H1 (cell line): ENCODE measurements around the gene P3R3URF. TPM values are rescaled to one million over a fixed set of nuclear protein-coding genes. Genes with fewer than 3 reads are reported as not detected.
A peak's percentile ranks its signal among the peaks of the same experiment; 100 is the strongest.

Source experiments
- CTCF ChIA-PET: fragments of 300-600 bp; sonication (Branson Sonifier 250); formaldehyde crosslinking; loops from one replicate; lab custom pipeline; 2021; ENCODE audit not compliant: partially characterized antibody; lab: Charles Lee
- POLR2A ChIA-PET: fragments of 300-600 bp; sonication (Branson Sonifier 250); formaldehyde crosslinking; loops from one replicate; lab custom pipeline; 2021; ENCODE audit warnings: inconsistent platforms; ENCODE audit not compliant: partially characterized antibody; lab: Charles Lee
- DNase-seq, 2 experiments: peaks; one replicate each; pipeline versions ENCODE4 v3.0.0 to v3.0.0-alpha.2; 2010 to 2022; ENCODE audit warnings: low spot score in 2 of 2, low read depth in 1 of 2, mixed read lengths in 1 of 2
- FAIRE-seq: peaks from 2 replicates; lab custom pipeline; 2011; peaks lifted over from hg19 to GRCh38; lab: Jason Lieb, UNC
- H2AFZ ChIP-seq: 2 replicates; pipeline ENCODE4 v1.8.1; 2012; ENCODE audit warnings: low read length, inconsistent platforms
- H2AK5ac ChIP-seq: 2 replicates; pipeline ENCODE4 v1.6.1; 2013; ENCODE audit warnings: low read depth, low read length
- H2BK120ac ChIP-seq: replicated peaks from 2 replicates; pipeline ENCODE3; 2013; ENCODE audit warnings: low read depth, low read length, inconsistent platforms
- H2BK12ac ChIP-seq: 2 replicates; pipeline ENCODE4 v1.6.1; 2013; ENCODE audit warnings: low read depth, low read length
- H2BK15ac ChIP-seq: 2 replicates; pipeline ENCODE4 v1.6.1; 2013; ENCODE audit warnings: low read length
- H2BK20ac ChIP-seq: 2 replicates; pipeline ENCODE4 v1.6.1; 2013; ENCODE audit warnings: low read length
- H2BK5ac ChIP-seq: 2 replicates; pipeline ENCODE4 v1.6.1; 2013; ENCODE audit warnings: low read depth, low read length
- H3K14ac ChIP-seq: 2 replicates; pipeline ENCODE4 v1.6.1; 2013; ENCODE audit warnings: inconsistent platforms; ENCODE audit not compliant: insufficient read length
- H3K18ac ChIP-seq: 2 replicates; pipeline ENCODE4 v1.6.1; 2013; ENCODE audit warnings: low read length; ENCODE audit errors: extremely low read depth
- H3K23ac ChIP-seq: 2 replicates; pipeline ENCODE4 v1.6.1; 2013; ENCODE audit warnings: inconsistent platforms; ENCODE audit not compliant: insufficient read length
- H3K23me2 ChIP-seq: 2 replicates; pipeline ENCODE4 v1.6.1; 2013; ENCODE audit warnings: low read depth, low read length
- H3K27ac ChIP-seq: 2 replicates; pipeline ENCODE4 v1.6.1; 2011; ENCODE audit warnings: low read depth, low read length, inconsistent platforms
- H3K27me3 ChIP-seq, 4 experiments: replicated peaks in 1 of 4; 1 replicate in 1 of 4; 2 replicates in 3 of 4; pipeline versions ENCODE4 v1.6.1 to v1.8.1; 2011 to 2013; ENCODE audit warnings: low read length in 3 of 4, mild to moderate bottlenecking in 3 of 4, inconsistent platforms in 2 of 4, mixed read lengths in 2 of 4, moderate library complexity in 1 of 4; ENCODE audit not compliant: control insufficient read depth in 3 of 4, insufficient read depth in 3 of 4; ENCODE audit errors: extremely low read depth in 1 of 4
- H3K36me3 ChIP-seq, 4 experiments: 2 replicates each; pipeline versions ENCODE4 v1.6.1 to v1.8.1; 2011 to 2013; ENCODE audit warnings: mild to moderate bottlenecking in 4 of 4, low read length in 3 of 4, moderate library complexity in 2 of 4, control low read depth in 1 of 4, inconsistent platforms in 1 of 4; ENCODE audit not compliant: insufficient read depth in 4 of 4, control insufficient read depth in 2 of 4
- H3K4ac ChIP-seq: replicated peaks from 2 replicates; pipeline ENCODE3; 2013; ENCODE audit warnings: low read length, low read depth, mixed read lengths, inconsistent platforms; ENCODE audit not compliant: insufficient read length
- H3K4me1 ChIP-seq, 4 experiments: replicated peaks in 1 of 4; 1 replicate in 1 of 4; 2 replicates in 3 of 4; pipeline versions ENCODE4 v1.6.1 to v1.8.1; 2011 to 2013; ENCODE audit warnings: low read length in 3 of 4, inconsistent platforms in 2 of 4, mixed read lengths in 1 of 4; ENCODE audit not compliant: insufficient read depth in 4 of 4, control insufficient read depth in 3 of 4
- H3K4me2 ChIP-seq, 2 experiments: 2 replicates each; pipeline versions ENCODE4 v1.6.1 to v1.8.1; 2011 to 2013; ENCODE audit warnings: low read depth in 2 of 2, low read length in 2 of 2, control low read depth in 1 of 2, inconsistent platforms in 1 of 2, mild to moderate bottlenecking in 1 of 2; ENCODE audit not compliant: insufficient read depth in 1 of 2
- H3K4me3 ChIP-seq, 4 experiments: fragments of 200-600, 300-600 bp in 1 of 4; sonication (generic), shearing (Covaris generic), sonication (Bioruptor Twin) in 1 of 4; 2 replicates each; pipeline versions ENCODE4 v1.5.1 to v1.8.1; 2011 to 2016; ENCODE audit warnings: low read length in 4 of 4, low read depth in 3 of 4, control low read depth in 2 of 4, inconsistent platforms in 2 of 4, mild to moderate bottlenecking in 2 of 4, mixed read lengths in 1 of 4, moderate library complexity in 1 of 4; ENCODE audit not compliant: insufficient read depth in 2 of 4; ENCODE audit errors: extremely low read depth in 1 of 4
- H3K56ac ChIP-seq: replicated peaks from 2 replicates; pipeline ENCODE3; 2013; ENCODE audit warnings: low read depth, mild to moderate bottlenecking, mixed read lengths, low read length, inconsistent platforms; ENCODE audit not compliant: insufficient read length
- H3K79me1 ChIP-seq: 2 replicates; pipeline ENCODE4 v1.6.1; 2013; ENCODE audit warnings: low read depth, low read length, control low read depth
- H3K79me2 ChIP-seq, 2 experiments: 2 replicates each; pipeline versions ENCODE4 v1.6.1 to v1.8.1; 2012 to 2013; ENCODE audit warnings: low read length in 2 of 2, mild to moderate bottlenecking in 2 of 2, inconsistent platforms in 1 of 2; ENCODE audit not compliant: insufficient read depth in 2 of 2, control insufficient read depth in 1 of 2
- H3K9ac ChIP-seq, 4 experiments: replicated peaks in 1 of 4; 1 replicate in 1 of 4; 2 replicates in 3 of 4; pipeline versions ENCODE4 v1.6.1 to v1.8.1; 2011 to 2013; ENCODE audit warnings: low read depth in 3 of 4, low read length in 3 of 4, control low read depth in 2 of 4, mild to moderate bottlenecking in 2 of 4, moderate library complexity in 2 of 4, inconsistent platforms in 1 of 4; ENCODE audit errors: extremely low read depth in 1 of 4
- H3K9me3 ChIP-seq, 2 experiments: 2 replicates each; pipeline versions ENCODE4 v1.6.1 to v1.8.1; 2012 to 2013; ENCODE audit warnings: mild to moderate bottlenecking in 2 of 2, moderate library complexity in 2 of 2, control low read depth in 1 of 2, inconsistent platforms in 1 of 2, low read depth in 1 of 2, low read length in 1 of 2, mixed read lengths in 1 of 2; ENCODE audit not compliant: insufficient read depth in 2 of 2
- H4K20me1 ChIP-seq, 2 experiments: replicated peaks in 1 of 2; 2 replicates each; pipeline versions ENCODE3 to v1.8.1; 2011 to 2013; ENCODE audit warnings: inconsistent platforms in 2 of 2, low read length in 2 of 2, mild to moderate bottlenecking in 1 of 2; ENCODE audit not compliant: insufficient read depth in 2 of 2, control insufficient read depth in 1 of 2
- H4K5ac ChIP-seq: 2 replicates; pipeline ENCODE4 v1.6.1; 2013; ENCODE audit warnings: low read length, low read depth, mixed read lengths, inconsistent platforms; ENCODE audit not compliant: insufficient read length
- H4K8ac ChIP-seq: 2 replicates; pipeline ENCODE4 v1.8.0; 2013; ENCODE audit warnings: mild to moderate bottlenecking, moderate library complexity, low read length, inconsistent platforms; ENCODE audit not compliant: insufficient read depth; ENCODE audit errors: extremely low read depth
- H4K91ac ChIP-seq: replicated peaks from 2 replicates; pipeline ENCODE3; 2013; ENCODE audit warnings: low read length, mixed read lengths, inconsistent platforms; ENCODE audit not compliant: insufficient read length
- ATF3 ChIP-seq: IDR thresholded peaks from 2 replicates; pipeline ENCODE4 v1.6.1; 2011; ENCODE audit warnings: low read depth, mild to moderate bottlenecking, low read length; ENCODE audit not compliant: insufficient read depth
- POLR2AphosphoS5 ChIP-seq: IDR thresholded peaks from 2 replicates; pipeline ENCODE4 v1.6.1; 2011; ENCODE audit warnings: low read depth, low read length
- WGBS, 2 experiments: shearing (Covaris generic) in 1 of 2; methylation state at CpG; one replicate each; pipeline versions ENCODE4 v1.1.6 to v1.1.7; 2013 to 2015; ENCODE audit warnings: low lambda C conversion rate in 2 of 2, mixed read lengths in 2 of 2, inconsistent platforms in 1 of 2, low coverage in 1 of 2, missing lambda C conversion rate in 1 of 2; ENCODE audit not compliant: insufficient replicate concordance in 2 of 2, insufficient coverage in 1 of 2, insufficient read length in 1 of 2; ENCODE audit errors: extremely low coverage in 1 of 2, missing lambda C conversion rate in 1 of 2; 5-methylcytosine and 5-hydroxymethylcytosine counted together
- polyA plus RNA-seq, 7 experiments: library from polyadenylated mRNA; depleted of rRNA in 3 of 7; stranded (reverse) in 5 of 7; unstranded in 2 of 7; fragments of >200 nt in 5 of 7; fragments of 200-250 nt in 2 of 7; gene quantifications; 1 replicate in 5 of 7; 2 replicates in 1 of 7; 4 replicates in 1 of 7; pipeline versions ENCODE4 v1.2.1 to v1.2.3, GENCODE V29; 2011 to 2013; ENCODE audit warnings: missing spikeins in 2 of 7, mixed read lengths in 2 of 7
- total RNA-seq: library from RNA; stranded (reverse); fragmentation: NEBNext Ultra II Directional; extraction: Animal tissue kit (Norgen Biotek cat#: 25700); gene quantifications from 2 replicates; pipeline ENCODE4 v1.2.1, GENCODE V29; 2021

The P3R3URF gene
- total and polyA plus RNA-seq, 2 of the 8 experiments (the other 6 are each of a cell fraction or from before 2014, with no cell fraction given) = not detected

GRCh38 chr1:46134660-46135331 lies 41.5 kb downstream of the P3R3URF start:
- Histone ChIP-seq H3K56ac (no peak overlapping the region), H2BK12ac (no peak overlapping the region), H3K9me3 (no peaks in the 10 kb centered on the region), H2BK5ac (no peak overlapping the region), H4K8ac (no peak overlapping the region), H2BK120ac (no peak overlapping the region), H2AK5ac (no peak overlapping the region), H3K36me3 (no peaks in the 10 kb centered on the region), H3K23ac (no peak overlapping the region), H3K27ac (no peak overlapping the region), H4K91ac (no peak overlapping the region), H3K9ac (peak overlapping the region in 1 of 4 experiments; percentile 43; a peak in 1 of 7 replicates), H3K79me2 (peaks cover 0 to 13% of the 10 kb centered on the region in 2 experiments; a peak in 2 of 4 replicates), H3K14ac (no peak overlapping the region), H3K4ac (no peak overlapping the region), H3K4me1 (peaks cover 0 to 8% (median 5%) of the 10 kb centered on the region in 4 experiments; a peak in 5 of 7 replicates), H3K79me1 (no peaks in the 10 kb centered on the region), H2BK20ac (no peak overlapping the region), H3K27me3 (no peaks in the 10 kb centered on the region), H2AFZ (no peak overlapping the region), H3K4me2 (no peak overlapping the region; a peak in 1 of 4 replicates), H2BK15ac (no peak overlapping the region), H4K5ac (no peak overlapping the region), H3K4me3 (no peak overlapping the region), H3K23me2 (peaks cover 10% of the 10 kb centered on the region), H4K20me1 (no peaks in the 10 kb centered on the region), H3K18ac (no peak overlapping the region)
- FAIRE-seq = no peak
- no peak for DNase-seq
- ChIA-PET CTCF (interaction anchor here (0.7 to 1.6 kb wide), 5 partner anchors 14 to 97 kb away, joined by 3 to 4 read pairs (median 3); no protein-coding TSS in a partner anchor), POLR2A (interaction anchor here (1.0 to 2.2 kb wide), 5 partner anchors 10 to 112 kb away, joined by 3 to 6 read pairs (median 3); no protein-coding TSS in a partner anchor)
- WGBS, 2 experiments = 86% methylated on average over 3 of the region's 3 CpGs; no CpG with 5 or more reads in 1 of the 2 experiments
- TF ChIP-seq ATF3 = no peak
- TF ChIP-seq POLR2AphosphoS5 = no peak
